K562 (cell line): ENCODE results near the gene BEST2. TPM values are rescaled to one million over a fixed set of nuclear protein-coding genes. Genes with fewer than 3 reads are reported as not detected.

Experiments used
- BRCA1 ChIP-seq, 2 experiments: fragments of 450-650 bp in 1 of 2; sonication (generic) in 1 of 2; formaldehyde crosslinking in 1 of 2; IDR thresholded peaks; 2 replicates each; pipeline versions ENCODE4 v1.5.0 to v1.6.1; 2017 to 2020; ENCODE audit warnings: mild to moderate bottlenecking in 1 of 2, missing genetic modification reagents in 1 of 2
- FOXM1 ChIP-seq, 2 experiments: fragments of 450-650 bp in 1 of 2; sonication (generic) in 1 of 2; formaldehyde crosslinking in 1 of 2; IDR thresholded peaks; 2 replicates each; pipeline versions ENCODE4 v1.6.1 to v1.9.0; 2017 to 2022; ENCODE audit warnings: low read depth in 2 of 2, mild to moderate bottlenecking in 2 of 2, missing genetic modification reagents in 1 of 2, moderate library complexity in 1 of 2
- GATA2 ChIP-seq: sonication (generic); formaldehyde crosslinking; IDR thresholded peaks from 2 replicates; pipeline ENCODE4 v1.4.0; 2020; ENCODE audit warnings: mild to moderate bottlenecking, missing genetic modification reagents
- GTF2E2 ChIP-seq: fragments of 200-800 bp; sonication (Bioruptor generic); IDR thresholded peaks from 2 replicates; pipeline ENCODE4 v1.6.1; 2016; ENCODE audit warnings: missing genetic modification characterization, missing compliant biosample characterization
- KDM2B ChIP-seq: fragments of 250-450 bp; sonication (Bioruptor Pico); IDR thresholded peaks from 2 replicates; pipeline ENCODE4 v1.8.0; 2021; ENCODE audit warnings: mild to moderate bottlenecking, moderate library complexity
- PCBP2 ChIP-seq: fragments of 200-400 bp; formaldehyde crosslinking; IDR thresholded peaks from 2 replicates; pipeline ENCODE4 v1.6.1; 2018; ENCODE audit warnings: low read length, low read depth, mild to moderate bottlenecking, moderate library complexity; ENCODE audit not compliant: poor library complexity, severe bottlenecking
- RFX5 ChIP-seq: IDR thresholded peaks from 2 replicates; pipeline ENCODE4 v1.6.1; 2011; ENCODE audit warnings: low read depth, mild to moderate bottlenecking, improper control_type of control experiment, low read length
- SMARCC2 ChIP-seq: fragments of 450-650 bp; IDR thresholded peaks from 2 replicates; pipeline ENCODE4 v1.6.1; 2017; ENCODE audit warnings: antibody characterized with exemption, moderate library complexity, mild to moderate bottlenecking, low read depth
- ZNF197 ChIP-seq: fragments of 200-800 bp; sonication (Bioruptor generic); IDR thresholded peaks from 2 replicates; pipeline ENCODE4 v1.6.1; 2016; ENCODE audit warnings: low read depth, missing genetic modification characterization, missing compliant biosample characterization
- ZNF79 ChIP-seq: fragments of 250-450 bp; sonication (Bioruptor Pico); IDR thresholded peaks from 2 replicates; pipeline ENCODE4 v1.4.0; 2020; ENCODE audit warnings: low read depth, mild to moderate bottlenecking, moderate library complexity
- ZZZ3 ChIP-seq: fragments of 450-650 bp; IDR thresholded peaks from 2 replicates; pipeline ENCODE4 v1.6.1; 2016; ENCODE audit warnings: antibody characterized with exemption, mild to moderate bottlenecking, moderate library complexity
- polyA plus RNA-seq, 8 experiments: library from polyadenylated mRNA; depleted of rRNA in 4 of 8; stranded (reverse) in 5 of 8; unstranded in 3 of 8; fragments of >200 nt; fragmentation: Nextera tagmentation in 2 of 8; fragmentation: Illumina TruSeq in 1 of 8; extraction: Ambion mirVana in 2 of 8; extraction: Trizol in 1 of 8; gene quantifications; 2 replicates each; pipeline versions ENCODE4 v1.2.1 to v1.2.3, GENCODE V29; 2011 to 2014; ENCODE audit warnings: inconsistent platforms in 1 of 8, missing spikeins in 1 of 8
- total RNA-seq, 7 experiments: library from RNA; depleted of rRNA in 6 of 7; stranded (reverse); fragments of >200 nt in 6 of 7; fragmentation: Illumina TruSeq in 2 of 7; extraction: Trizol in 2 of 7; gene quantifications; 2 replicates each; pipeline versions ENCODE4 v1.2.1 to v1.2.3, GENCODE V29; 2011 to 2021; ENCODE audit warnings: low replicate concordance in 1 of 7
- TF ChIP-seq, protein P1 (sequence below): IDR thresholded peaks from 2 replicates; pipeline ENCODE4 v1.6.1; 2011; ENCODE audit warnings: borderline replicate concordance, low read depth, mild to moderate bottlenecking, moderate library complexity, low read length; ENCODE audit not compliant: insufficient read depth, poor library complexity, severe bottlenecking
- TF ChIP-seq, protein P2 (sequence below): fragments of 450-650 bp; formaldehyde crosslinking; IDR thresholded peaks from 2 replicates; pipeline ENCODE4 v1.4.0; 2022; ENCODE audit warnings: mild to moderate bottlenecking, moderate library complexity
- TF ChIP-seq, protein P3 (sequence below): fragments of 250-450 bp; sonication (Bioruptor Pico); IDR thresholded peaks from 2 replicates; pipeline ENCODE4 v1.4.0; 2020; ENCODE audit warnings: mild to moderate bottlenecking, moderate library complexity
- TF ChIP-seq, protein P4 (sequence below): sonication (generic); formaldehyde crosslinking; IDR thresholded peaks from 2 replicates; pipeline ENCODE4 v1.8.0; 2022; ENCODE audit warnings: missing genetic modification reagents, mild to moderate bottlenecking, borderline replicate concordance

BEST2 gene
- total and polyA plus RNA-seq, 9 of the 15 experiments (the other 6 are each of a cell fraction or from before 2014, with no cell fraction given) = not detected

DNA sequence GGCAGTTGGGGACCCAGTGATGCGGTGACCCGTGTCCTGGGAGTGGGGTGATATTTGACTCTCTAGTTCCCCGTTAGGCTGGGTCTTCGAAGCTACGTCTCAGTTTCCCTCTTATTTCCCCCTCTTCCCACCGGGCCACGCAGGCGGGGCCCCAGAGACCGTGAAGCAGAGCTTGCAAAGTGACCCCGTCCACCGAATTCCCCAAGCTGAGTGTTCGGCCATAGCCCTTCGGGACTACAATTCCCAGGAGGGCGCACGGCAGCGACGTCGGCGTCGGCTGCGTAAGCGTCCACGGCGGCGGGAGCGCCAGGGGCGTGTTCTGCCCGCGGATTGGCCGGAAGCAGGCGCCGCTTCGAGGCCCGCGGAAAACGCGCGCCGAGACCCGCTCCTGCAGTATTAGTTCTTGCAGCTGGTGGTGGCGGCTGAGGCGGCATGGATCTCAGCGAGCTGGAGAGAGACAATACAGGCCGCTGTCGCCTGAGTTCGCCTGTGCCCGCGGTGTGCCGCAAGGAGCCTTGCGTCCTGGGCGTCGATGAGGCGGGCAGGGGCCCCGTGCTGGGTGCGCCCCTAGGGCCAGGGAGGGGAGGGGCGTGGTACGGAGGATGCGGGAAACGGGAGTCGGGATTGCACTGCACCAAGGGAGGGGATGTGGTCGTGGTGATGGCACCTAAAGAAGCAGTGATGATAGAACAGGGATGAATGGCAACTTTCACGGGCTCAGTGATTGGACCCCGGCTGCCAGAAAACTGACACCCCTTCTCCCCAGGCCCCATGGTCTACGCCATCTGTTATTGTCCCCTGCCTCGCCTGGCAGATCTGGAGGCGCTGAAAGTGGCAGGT is 54.9 kb downstream of the BEST2 start, which contains the start of gene RNASEH2A (continued):
- TF ChIP-seq ZNF197 (no peak), BRCA1 (IDR thresholded peaks at IDR 0.05) (no peak), BRCA1 (CRISPR knock-in tag; IDR thresholded peaks at IDR 0.05) (no peak), SMARCC2 (no peak), FOXM1 (IDR thresholded peaks at IDR 0.05; ENCODE audit: low read depth) (no peak), FOXM1 (CRISPR knock-in tag; IDR thresholded peaks at IDR 0.05; ENCODE audit: low read depth) (no peak), GATA2 (CRISPR knock-in tag) (no peak), ZNF79 (no peak), KDM2B (CRISPR knock-in tag) (0 out of 2 replicates have a peak, but pooled peaks have one; percentile 53), PCBP2 (no peak), ZZZ3 (no peak), GTF2E2 (tag) (no peak), RFX5 (no peak)
- TF ChIP-seq, protein P1, sequence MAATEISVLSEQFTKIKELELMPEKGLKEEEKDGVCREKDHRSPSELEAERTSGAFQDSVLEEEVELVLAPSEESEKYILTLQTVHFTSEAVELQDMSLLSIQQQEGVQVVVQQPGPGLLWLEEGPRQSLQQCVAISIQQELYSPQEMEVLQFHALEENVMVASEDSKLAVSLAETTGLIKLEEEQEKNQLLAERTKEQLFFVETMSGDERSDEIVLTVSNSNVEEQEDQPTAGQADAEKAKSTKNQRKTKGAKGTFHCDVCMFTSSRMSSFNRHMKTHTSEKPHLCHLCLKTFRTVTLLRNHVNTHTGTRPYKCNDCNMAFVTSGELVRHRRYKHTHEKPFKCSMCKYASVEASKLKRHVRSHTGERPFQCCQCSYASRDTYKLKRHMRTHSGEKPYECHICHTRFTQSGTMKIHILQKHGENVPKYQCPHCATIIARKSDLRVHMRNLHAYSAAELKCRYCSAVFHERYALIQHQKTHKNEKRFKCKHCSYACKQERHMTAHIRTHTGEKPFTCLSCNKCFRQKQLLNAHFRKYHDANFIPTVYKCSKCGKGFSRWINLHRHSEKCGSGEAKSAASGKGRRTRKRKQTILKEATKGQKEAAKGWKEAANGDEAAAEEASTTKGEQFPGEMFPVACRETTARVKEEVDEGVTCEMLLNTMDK = no peak
- TF ChIP-seq, protein P2, sequence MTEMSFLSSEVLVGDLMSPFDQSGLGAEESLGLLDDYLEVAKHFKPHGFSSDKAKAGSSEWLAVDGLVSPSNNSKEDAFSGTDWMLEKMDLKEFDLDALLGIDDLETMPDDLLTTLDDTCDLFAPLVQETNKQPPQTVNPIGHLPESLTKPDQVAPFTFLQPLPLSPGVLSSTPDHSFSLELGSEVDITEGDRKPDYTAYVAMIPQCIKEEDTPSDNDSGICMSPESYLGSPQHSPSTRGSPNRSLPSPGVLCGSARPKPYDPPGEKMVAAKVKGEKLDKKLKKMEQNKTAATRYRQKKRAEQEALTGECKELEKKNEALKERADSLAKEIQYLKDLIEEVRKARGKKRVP (CRISPR knock-in tag) = no peak
- TF ChIP-seq, protein P3, sequence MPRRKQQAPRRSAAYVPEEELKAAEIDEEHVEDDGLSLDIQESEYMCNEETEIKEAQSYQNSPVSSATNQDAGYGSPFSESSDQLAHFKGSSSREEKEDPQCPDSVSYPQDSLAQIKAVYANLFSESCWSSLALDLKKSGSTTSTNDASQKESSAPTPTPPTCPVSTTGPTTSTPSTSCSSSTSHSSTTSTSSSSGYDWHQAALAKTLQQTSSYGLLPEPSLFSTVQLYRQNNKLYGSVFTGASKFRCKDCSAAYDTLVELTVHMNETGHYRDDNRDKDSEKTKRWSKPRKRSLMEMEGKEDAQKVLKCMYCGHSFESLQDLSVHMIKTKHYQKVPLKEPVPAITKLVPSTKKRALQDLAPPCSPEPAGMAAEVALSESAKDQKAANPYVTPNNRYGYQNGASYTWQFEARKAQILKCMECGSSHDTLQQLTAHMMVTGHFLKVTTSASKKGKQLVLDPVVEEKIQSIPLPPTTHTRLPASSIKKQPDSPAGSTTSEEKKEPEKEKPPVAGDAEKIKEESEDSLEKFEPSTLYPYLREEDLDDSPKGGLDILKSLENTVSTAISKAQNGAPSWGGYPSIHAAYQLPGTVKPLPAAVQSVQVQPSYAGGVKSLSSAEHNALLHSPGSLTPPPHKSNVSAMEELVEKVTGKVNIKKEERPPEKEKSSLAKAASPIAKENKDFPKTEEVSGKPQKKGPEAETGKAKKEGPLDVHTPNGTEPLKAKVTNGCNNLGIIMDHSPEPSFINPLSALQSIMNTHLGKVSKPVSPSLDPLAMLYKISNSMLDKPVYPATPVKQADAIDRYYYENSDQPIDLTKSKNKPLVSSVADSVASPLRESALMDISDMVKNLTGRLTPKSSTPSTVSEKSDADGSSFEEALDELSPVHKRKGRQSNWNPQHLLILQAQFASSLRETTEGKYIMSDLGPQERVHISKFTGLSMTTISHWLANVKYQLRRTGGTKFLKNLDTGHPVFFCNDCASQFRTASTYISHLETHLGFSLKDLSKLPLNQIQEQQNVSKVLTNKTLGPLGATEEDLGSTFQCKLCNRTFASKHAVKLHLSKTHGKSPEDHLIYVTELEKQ (CRISPR knock-in tag) = no peak
- TF ChIP-seq, protein P4, sequence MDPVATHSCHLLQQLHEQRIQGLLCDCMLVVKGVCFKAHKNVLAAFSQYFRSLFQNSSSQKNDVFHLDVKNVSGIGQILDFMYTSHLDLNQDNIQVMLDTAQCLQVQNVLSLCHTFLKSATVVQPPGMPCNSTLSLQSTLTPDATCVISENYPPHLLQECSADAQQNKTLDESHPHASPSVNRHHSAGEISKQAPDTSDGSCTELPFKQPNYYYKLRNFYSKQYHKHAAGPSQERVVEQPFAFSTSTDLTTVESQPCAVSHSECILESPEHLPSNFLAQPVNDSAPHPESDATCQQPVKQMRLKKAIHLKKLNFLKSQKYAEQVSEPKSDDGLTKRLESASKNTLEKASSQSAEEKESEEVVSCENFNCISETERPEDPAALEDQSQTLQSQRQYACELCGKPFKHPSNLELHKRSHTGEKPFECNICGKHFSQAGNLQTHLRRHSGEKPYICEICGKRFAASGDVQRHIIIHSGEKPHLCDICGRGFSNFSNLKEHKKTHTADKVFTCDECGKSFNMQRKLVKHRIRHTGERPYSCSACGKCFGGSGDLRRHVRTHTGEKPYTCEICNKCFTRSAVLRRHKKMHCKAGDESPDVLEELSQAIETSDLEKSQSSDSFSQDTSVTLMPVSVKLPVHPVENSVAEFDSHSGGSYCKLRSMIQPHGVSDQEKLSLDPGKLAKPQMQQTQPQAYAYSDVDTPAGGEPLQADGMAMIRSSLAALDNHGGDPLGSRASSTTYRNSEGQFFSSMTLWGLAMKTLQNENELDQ (CRISPR knock-in tag) = no peak
